DMS114 treated with DMSO at 0.1 percent for 48 hours (cell line): ENCODE measurements around the gene C2CD4C.
"Not testable (repeated sequence)": the region's sequence is repeated elsewhere in the genome, so short reads cannot be mapped to it uniquely, and the experiment has no call there.

Source experiments
- DNase-seq: peaks from one replicate; lab custom pipeline; 2025; ENCODE audit not compliant: unreplicated experiment; lab: John Stamatoyannopoulos, UW

Gene C2CD4C

GRCh38 chr19:439167-439900 lies 30.4 kb upstream of the C2CD4C start:
- DNase-seq, result no peak

- no peak for DNase-seq
Measured at GRCh38 chr19:438416-438958, 29.5 kb upstream of the C2CD4C start.

- DNase-seq, result no peak
Measured at GRCh38 chr19:437041-437440, 28.1 kb upstream of the C2CD4C start.

- DNase-seq, result no peak
Measured at GRCh38 chr19:436413-436950, 27.5 kb upstream of the C2CD4C start.

- no peak for DNase-seq
Measured at GRCh38 chr19:435707-436412, 26.9 kb upstream of the C2CD4C start.

- DNase-seq, result no peak
Measured at GRCh38 chr19:435056-435706, 26.2 kb upstream of the C2CD4C start.

- DNase-seq, result no peak
Measured at GRCh38 chr19:434152-434960, 25.4 kb upstream of the C2CD4C start.

- no peak for DNase-seq
Measured at GRCh38 chr19:430701-431100, 21.8 kb upstream of the C2CD4C start.

GRCh38 chr19:428149-428548 lies 19.2 kb upstream of the C2CD4C start:
- no peak for DNase-seq

- not testable (repeated sequence) for DNase-seq
Measured at GRCh38 chr19:427675-428074, 18.7 kb upstream of the C2CD4C start.

GRCh38 chr19:426725-427445 lies 17.9 kb upstream of the C2CD4C start:
- no peak for DNase-seq

GRCh38 chr19:425056-425455 lies 16.1 kb upstream of the C2CD4C start:
- DNase-seq, result no peak

- DNase-seq, result no peak
Measured at GRCh38 chr19:424546-424945, 15.6 kb upstream of the C2CD4C start.

- no peak for DNase-seq
Measured at GRCh38 chr19:423691-424466, 14.9 kb upstream of the C2CD4C start.

GRCh38 chr19:422917-423226 lies 13.9 kb upstream of the C2CD4C start:
- not testable (repeated sequence) for DNase-seq

GRCh38 chr19:422213-422916 lies 13.4 kb upstream of the C2CD4C start:
- no peak for DNase-seq

- DNase-seq, result no peak
Measured at GRCh38 chr19:419721-420515, 11.0 kb upstream of the C2CD4C start.
